Spleen (tissue), 11 donors: ENCODE data around the gene MRGPRX2. TPM values are rescaled to one million over a fixed set of nuclear protein-coding genes. Genes with fewer than 3 reads are reported as not detected.

ENCODE experiments used
- DNase-seq: peaks from one replicate; pipeline ENCODE4 v3.0.0-alpha.2; 2020
- H3K27ac ChIP-seq, 8 donors: fragments of 200-600 bp; sonication (generic) in 7 of 8; 1 replicate in 4 of 8; 2 replicates in 4 of 8; pipeline versions ENCODE4 v1.5.0 to v1.8.0; 2016 to 2021; ENCODE audit warnings: inconsistent platforms in 4 of 8, mild to moderate bottlenecking in 4 of 8, moderate library complexity in 1 of 8
- H3K27me3 ChIP-seq, 7 donors: fragments of 200-600 bp; sonication (generic) in 6 of 7; replicated peaks in 1 of 7; 1 replicate in 4 of 7; 2 replicates in 3 of 7; pipeline versions ENCODE4 v1.5.0 to v1.8.0; 2016 to 2021; ENCODE audit warnings: inconsistent platforms in 3 of 7, mild to moderate bottlenecking in 1 of 7
- H3K36me3 ChIP-seq, 6 donors: fragments of 200-600 bp; sonication (generic) in 5 of 6; 1 replicate in 4 of 6; 2 replicates in 2 of 6; pipeline versions ENCODE4 v1.5.0 to v1.8.0; 2016 to 2021; ENCODE audit warnings: inconsistent platforms in 2 of 6
- H3K4me1 ChIP-seq, 6 donors: fragments of 200-600 bp; sonication (generic) in 5 of 6; 1 replicate in 3 of 6; 2 replicates in 3 of 6; pipeline versions ENCODE4 v1.5.0 to v1.8.0; 2016 to 2021; ENCODE audit warnings: inconsistent platforms in 3 of 6
- H3K4me3 ChIP-seq, 8 donors: fragments of 200-600 bp; sonication (generic) in 7 of 8; 1 replicate in 4 of 8; 2 replicates in 4 of 8; pipeline versions ENCODE4 v1.5.0 to v1.8.0; 2016 to 2021; ENCODE audit warnings: inconsistent platforms in 4 of 8, mild to moderate bottlenecking in 4 of 8, moderate library complexity in 2 of 8
- H3K9me3 ChIP-seq, 8 donors: fragments of 200-600 bp; sonication (generic) in 7 of 8; 1 replicate in 4 of 8; 2 replicates in 4 of 8; pipeline versions ENCODE4 v1.5.0 to v1.8.0; 2016 to 2021; ENCODE audit warnings: inconsistent platforms in 4 of 8
- CTCF ChIP-seq, 11 experiments: fragments of 200-600 bp in 7 of 11; fragments of 450-650 bp in 4 of 11; sonication (generic) in 4 of 11; IDR thresholded peaks in 8 of 11; conservative IDR thresholded peaks in 3 of 11; 1 replicate in 7 of 11; 2 replicates in 4 of 11; pipeline versions ENCODE4 v1.4.0 to v1.8.0; 2016 to 2021; ENCODE audit warnings: antibody characterized with exemption in 11 of 11, inconsistent platforms in 4 of 11, mild to moderate bottlenecking in 1 of 11
- POLR2A ChIP-seq, 3 donors: fragments of 450-650 bp; IDR thresholded peaks; one replicate each; pipeline ENCODE4 v1.5.1; 2017; ENCODE audit warnings: antibody characterized with exemption in 3 of 3, mild to moderate bottlenecking in 1 of 3
- POLR2AphosphoS5 ChIP-seq, 3 donors: sonication (generic); formaldehyde crosslinking; IDR thresholded peaks; one replicate each; pipeline ENCODE4 v1.5.1; 2017; ENCODE audit warnings: antibody characterized with exemption in 3 of 3
- WGBS, 5 donors: extraction: QIAGEN DNeasy Blood & Tissue Kit in 3 of 5; methylation state at CpG; one replicate each; pipeline versions ENCODE4 v1.1.5 to v1.1.7; 2013 to 2018; 5-methylcytosine and 5-hydroxymethylcytosine counted together
- intact Hi-C: fragments of 100-400 bp; cut with DNase I; formaldehyde crosslinking; loops from one replicate; pipeline ENCODE4 v1.15.0; 2023; ENCODE audit warnings: low total_unique reads
- polyA plus RNA-seq, 3 donors: library from polyadenylated mRNA; stranded (reverse); fragments of 200-250 nt; gene quantifications; one replicate each; pipeline ENCODE4 v1.2.1, GENCODE V29; 2013
- total RNA-seq, 7 donors: library from RNA; depleted of rRNA in 3 of 7; stranded (reverse); fragments of >200 nt in 3 of 7; fragmentation: NEBNext Ultra II Directional in 4 of 7; extraction: Animal tissue kit (Norgen Biotek cat#: 25700) in 4 of 7; gene quantifications; one replicate each; pipeline versions ENCODE4 v1.1.0 to v1.2.1, GENCODE V29; 2016 to 2021
- donor health status: healthy with polysubstance abuse.
- donor health status: DM: no; HTN: no; CAD: no; lungs with moderate emphysema.
- donor health status: DM: no; HTN: no; CAD: no.
- donor health status: Bipolar disorder and iron deficiency.
- donor health status: healthy.
- donor health status: DM: no; HTN: no; CAD: no.
- donor health status: DM: yes; HTN: yes; CAD: no.

MRGPRX2 gene
- total and polyA plus RNA-seq, 10 donors, result not detected

GRCh38 chr11:19083166-19083565 is 22.6 kb upstream of the MRGPRX2 start:
- Histone ChIP-seq H3K4me3 (no peak overlapping the region), H3K9me3 (no peaks in the 10 kb centered on the region), H3K27ac (no peak overlapping the region), H3K27me3 (no peaks in the 10 kb centered on the region), H3K4me1 (no peaks in the 10 kb centered on the region), H3K36me3 (no peaks in the 10 kb centered on the region)
- DNase-seq, result no peak
- TF ChIP-seq POLR2A (IDR thresholded peaks at IDR 0.05) (no peak), CTCF (IDR thresholded peaks at IDR 0.05 in 8 of 11, conservative IDR thresholded peaks at IDR 0.05 in 3 of 11) (no peak), POLR2AphosphoS5 (IDR thresholded peaks at IDR 0.05) (no peak)
- WGBS, 5 donors, result 77 to 100% (median 88%) methylated on average over 1 of the region's 1 CpG
- intact Hi-C loops, result no loop called here

GRCh38 chr11:19080579-19080993 is 20.1 kb upstream of the MRGPRX2 start:
- no peak overlapping the region for H3K4me3 ChIP-seq
- no peaks in the 10 kb centered on the region for H3K36me3 ChIP-seq
- H3K27ac ChIP-seq, result no peak overlapping the region
- peaks cover 0 to 6% (median 0%) of the 10 kb centered on the region in 6 donors for H3K4me1 ChIP-seq
- no peaks in the 10 kb centered on the region for H3K27me3 ChIP-seq
- H3K9me3 ChIP-seq, result no peaks in the 10 kb centered on the region
- TF ChIP-seq POLR2AphosphoS5 (IDR thresholded peaks at IDR 0.05), result no peak
- TF ChIP-seq POLR2A (IDR thresholded peaks at IDR 0.05), result no peak
- no peak for TF ChIP-seq CTCF (IDR thresholded peaks at IDR 0.05 in 8 of 11, conservative IDR thresholded peaks at IDR 0.05 in 3 of 11)
- intact Hi-C loops, result no loop called here
- no peak for DNase-seq
- 75 to 82% (median 78%) methylated on average over 6 of the region's 6 CpGs for WGBS, 5 donors

GRCh38 chr11:19079643-19080440 is 19.3 kb upstream of the MRGPRX2 start:
- H3K27me3 ChIP-seq, result no peaks in the 10 kb centered on the region
- no peaks in the 10 kb centered on the region for H3K9me3 ChIP-seq
- intact Hi-C loops, result loop anchor here (5.0 kb wide), 1 partner anchor 472 kb away; no protein-coding TSS in a partner anchor
- H3K36me3 ChIP-seq, result no peaks in the 10 kb centered on the region
- no peak overlapping the region for H3K27ac ChIP-seq
- H3K4me3 ChIP-seq, result no peak overlapping the region
- WGBS, 5 donors, result 45 to 59% (median 50%) methylated on average over 6 of the region's 6 CpGs
- TF ChIP-seq POLR2AphosphoS5 (IDR thresholded peaks at IDR 0.05), result no peak
- TF ChIP-seq CTCF (IDR thresholded peaks at IDR 0.05 in 8 of 11, conservative IDR thresholded peaks at IDR 0.05 in 3 of 11), result no peak
- no peak for TF ChIP-seq POLR2A (IDR thresholded peaks at IDR 0.05)
- H3K4me1 ChIP-seq, result peaks cover 0 to 6% (median 0%) of the 10 kb centered on the region in 6 donors
- no peak for DNase-seq

- TF ChIP-seq POLR2A (IDR thresholded peaks at IDR 0.05) (no peak), CTCF (IDR thresholded peaks at IDR 0.05 in 8 of 11, conservative IDR thresholded peaks at IDR 0.05 in 3 of 11) (no peak), POLR2AphosphoS5 (IDR thresholded peaks at IDR 0.05) (no peak)
- Histone ChIP-seq H3K27ac (no peak overlapping the region), H3K4me1 (peaks cover 0 to 6% (median 0%) of the 10 kb centered on the region in 6 donors), H3K36me3 (no peaks in the 10 kb centered on the region), H3K4me3 (no peak overlapping the region), H3K9me3 (no peaks in the 10 kb centered on the region), H3K27me3 (no peaks in the 10 kb centered on the region)
- intact Hi-C loops, result loop anchor here (5.0 kb wide), 1 partner anchor 474 kb away; no protein-coding TSS in a partner anchor
- DNase-seq, result no peak
Observed at GRCh38 chr11:19077965-19078364, 17.4 kb upstream of the MRGPRX2 start.
